DND-41 (cell line): ENCODE results near the gene TMEM214.

Experiments used
- ATAC-seq: fragments of 200-7000 bp; cut with Tn5 transposase; 3 replicates; pipeline ENCODE4 v1.9.1; 2021; ENCODE audit warnings: low read depth; ENCODE audit not compliant: insufficient read depth
- DNase-seq: peaks from one replicate; pipeline ENCODE4 v3.0.0-alpha.2; 2020
- H2AFZ ChIP-seq: 2 replicates; pipeline ENCODE4 v1.6.0; 2012; ENCODE audit warnings: low read depth, low read length
- H3K27ac ChIP-seq: 2 replicates; pipeline ENCODE4 v1.5.1; 2012; ENCODE audit warnings: low read length, inconsistent platforms
- H3K27me3 ChIP-seq: fragments of 200-600 bp; sonication (generic); 2 replicates; pipeline ENCODE4 v1.6.0; 2012; ENCODE audit warnings: low read length, mild to moderate bottlenecking, inconsistent platforms; ENCODE audit not compliant: insufficient read depth, poor library complexity
- H3K36me3 ChIP-seq: 2 replicates; pipeline ENCODE4 v1.5.1; 2012; ENCODE audit warnings: low read length, inconsistent platforms; ENCODE audit not compliant: insufficient read depth
- H3K4me1 ChIP-seq: 2 replicates; pipeline ENCODE4 v1.5.1; 2012; ENCODE audit warnings: mild to moderate bottlenecking, low read length; ENCODE audit not compliant: insufficient read depth
- H3K4me2 ChIP-seq: 2 replicates; pipeline ENCODE4 v1.6.0; 2012; ENCODE audit warnings: mild to moderate bottlenecking, moderate library complexity, low read length, inconsistent platforms; ENCODE audit not compliant: insufficient read depth
- H3K4me3 ChIP-seq, 2 experiments: fragments of 200-600 bp in 1 of 2; shearing (Covaris generic) in 1 of 2; 2 replicates each; pipeline ENCODE4 v1.5.1; 2012 to 2016; ENCODE audit warnings: inconsistent platforms in 2 of 2, low read length in 2 of 2, mild to moderate bottlenecking in 2 of 2, low read depth in 1 of 2, moderate library complexity in 1 of 2
- H3K79me2 ChIP-seq: 2 replicates; pipeline ENCODE4 v1.6.0; 2012; ENCODE audit warnings: low read length, inconsistent platforms; ENCODE audit not compliant: insufficient read depth
- H3K9ac ChIP-seq: 2 replicates; pipeline ENCODE4 v1.6.0; 2012; ENCODE audit warnings: low read depth, mild to moderate bottlenecking, inconsistent platforms, low read length, moderate library complexity
- H3K9me3 ChIP-seq: 2 replicates; pipeline ENCODE4 v1.5.1; 2012; ENCODE audit warnings: low read length, moderate library complexity, mild to moderate bottlenecking, inconsistent platforms; ENCODE audit not compliant: insufficient read depth, severe bottlenecking
- H4K20me1 ChIP-seq: 2 replicates; pipeline ENCODE4 v1.6.0; 2012; ENCODE audit warnings: low read length; ENCODE audit not compliant: insufficient read depth
- EZH2 ChIP-seq: IDR thresholded peaks from 3 replicates; pipeline ENCODE4 v1.6.1; 2012; ENCODE audit warnings: borderline replicate concordance, low read depth, mild to moderate bottlenecking, moderate library complexity, low read length, inconsistent platforms; ENCODE audit not compliant: severe bottlenecking
- TF ChIP-seq, protein P1 (sequence below): IDR thresholded peaks from 2 replicates; pipeline ENCODE4 v1.5.1; 2012; ENCODE audit warnings: borderline replicate concordance, low read length, moderate library complexity, mild to moderate bottlenecking; ENCODE audit not compliant: poor library complexity, severe bottlenecking; ENCODE audit errors: extremely low read depth

Gene TMEM214

DNA sequence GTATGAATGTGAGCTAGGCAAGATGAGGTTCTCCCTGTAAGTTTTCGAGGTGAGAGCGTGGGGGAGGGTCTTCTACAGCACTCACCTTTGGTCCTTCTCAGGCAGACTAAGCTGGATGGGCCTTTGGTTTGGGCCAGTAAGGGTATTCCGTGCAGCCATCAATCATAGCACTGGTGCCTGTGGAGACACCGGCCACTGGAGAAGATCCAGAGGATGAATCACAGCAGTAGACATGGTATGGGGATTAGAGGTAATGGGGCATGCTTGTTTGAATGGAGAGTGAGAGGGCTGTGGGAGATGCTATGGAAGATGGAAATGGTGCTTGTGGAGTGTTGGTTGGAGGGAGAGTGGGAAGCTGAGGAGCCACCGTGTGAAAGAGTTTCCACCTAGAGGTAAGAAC, 46.2 kb upstream of the TMEM214 start:
- Histone ChIP-seq H2AFZ (no peak overlapping the region), H3K27me3 (peaks cover 21% of the 10 kb centered on the region), H3K27ac (no peak overlapping the region), H3K36me3 (no peaks in the 10 kb centered on the region), H3K4me1 (no peaks in the 10 kb centered on the region), H3K9me3 (no peaks in the 10 kb centered on the region), H3K9ac (no peak overlapping the region), H3K79me2 (no peaks in the 10 kb centered on the region), H3K4me3 (no peak overlapping the region), H3K4me2 (no peak overlapping the region), H4K20me1 (no peaks in the 10 kb centered on the region)
- no peak for ATAC-seq
- no peak for TF ChIP-seq EZH2
- TF ChIP-seq, protein P1, sequence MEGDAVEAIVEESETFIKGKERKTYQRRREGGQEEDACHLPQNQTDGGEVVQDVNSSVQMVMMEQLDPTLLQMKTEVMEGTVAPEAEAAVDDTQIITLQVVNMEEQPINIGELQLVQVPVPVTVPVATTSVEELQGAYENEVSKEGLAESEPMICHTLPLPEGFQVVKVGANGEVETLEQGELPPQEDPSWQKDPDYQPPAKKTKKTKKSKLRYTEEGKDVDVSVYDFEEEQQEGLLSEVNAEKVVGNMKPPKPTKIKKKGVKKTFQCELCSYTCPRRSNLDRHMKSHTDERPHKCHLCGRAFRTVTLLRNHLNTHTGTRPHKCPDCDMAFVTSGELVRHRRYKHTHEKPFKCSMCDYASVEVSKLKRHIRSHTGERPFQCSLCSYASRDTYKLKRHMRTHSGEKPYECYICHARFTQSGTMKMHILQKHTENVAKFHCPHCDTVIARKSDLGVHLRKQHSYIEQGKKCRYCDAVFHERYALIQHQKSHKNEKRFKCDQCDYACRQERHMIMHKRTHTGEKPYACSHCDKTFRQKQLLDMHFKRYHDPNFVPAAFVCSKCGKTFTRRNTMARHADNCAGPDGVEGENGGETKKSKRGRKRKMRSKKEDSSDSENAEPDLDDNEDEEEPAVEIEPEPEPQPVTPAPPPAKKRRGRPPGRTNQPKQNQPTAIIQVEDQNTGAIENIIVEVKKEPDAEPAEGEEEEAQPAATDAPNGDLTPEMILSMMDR: no peak
- no peak for DNase-seq

DNA sequence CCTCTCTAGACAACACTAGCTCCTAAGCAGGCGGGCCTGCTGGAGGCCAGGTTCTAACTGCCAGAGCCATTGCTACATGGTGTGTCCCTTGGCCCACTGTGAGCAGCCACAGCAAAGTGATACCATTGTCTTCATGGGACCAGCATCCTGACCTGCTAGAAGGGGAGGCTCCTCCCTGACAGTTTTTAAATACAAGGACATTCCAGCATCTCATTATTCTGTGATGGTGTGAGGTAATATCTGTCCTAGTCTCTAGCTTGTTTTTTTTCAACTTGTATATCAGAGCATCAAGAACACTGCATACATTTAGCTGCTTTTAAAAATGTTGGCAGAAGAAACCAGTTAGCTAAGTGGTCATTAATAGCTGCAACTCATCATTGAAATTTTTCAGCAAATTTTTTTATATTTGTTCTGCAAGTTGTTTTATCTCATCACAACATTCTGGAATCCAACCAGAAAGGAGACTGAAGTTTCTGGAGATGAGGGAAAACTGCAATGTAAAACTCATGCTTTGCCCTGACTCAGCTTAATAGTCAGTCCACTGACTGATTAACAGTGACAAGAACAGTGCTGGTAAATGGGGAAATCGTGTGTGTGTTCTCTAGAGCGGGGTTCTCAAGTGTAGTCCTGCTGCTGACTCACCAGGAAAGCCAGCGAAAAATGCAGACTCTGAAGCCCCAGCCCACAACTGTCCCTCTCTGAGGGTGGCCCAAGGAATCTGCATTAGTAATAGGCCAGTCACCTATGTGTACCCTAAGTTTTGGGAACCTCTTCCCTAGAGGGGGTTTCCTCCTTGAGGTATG, 44.5 kb upstream of the TMEM214 start:
- no peak for TF ChIP-seq EZH2
- Histone ChIP-seq H3K27me3 (peaks cover 21% of the 10 kb centered on the region), H3K27ac (no peak overlapping the region), H2AFZ (no peak overlapping the region), H3K4me2 (no peak overlapping the region), H3K4me3 (no peak overlapping the region), H3K79me2 (no peaks in the 10 kb centered on the region), H3K9ac (no peak overlapping the region), H3K36me3 (no peaks in the 10 kb centered on the region), H4K20me1 (no peaks in the 10 kb centered on the region), H3K9me3 (no peaks in the 10 kb centered on the region), H3K4me1 (no peaks in the 10 kb centered on the region)
- ATAC-seq: no peak
- DNase-seq: no peak

DNA sequence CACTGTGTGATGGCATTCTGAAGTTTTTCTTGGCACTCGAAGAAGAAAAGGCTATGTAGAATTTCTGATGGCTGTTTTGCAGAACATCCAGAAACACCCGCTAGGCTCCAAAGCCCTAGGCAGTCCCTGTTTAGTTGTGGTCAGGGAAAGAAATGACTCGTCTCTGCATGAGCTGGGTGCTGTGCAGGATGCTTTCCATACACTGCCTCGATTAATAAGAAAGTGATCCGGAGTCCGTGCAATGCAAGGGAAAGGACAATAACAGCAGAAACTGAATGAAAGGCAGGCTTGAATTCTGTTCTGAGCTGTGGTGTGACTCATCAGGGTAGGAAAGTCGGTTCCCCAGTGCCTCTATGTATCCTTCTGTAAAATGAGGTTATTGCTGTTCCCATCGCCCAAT, 43.6 kb upstream of the TMEM214 start:
- H3K27me3 ChIP-seq: peaks cover 21% of the 10 kb centered on the region
- H3K79me2 ChIP-seq: no peaks in the 10 kb centered on the region
- H3K4me1 ChIP-seq: no peaks in the 10 kb centered on the region
- TF ChIP-seq, protein P1: no peak
- no peak for TF ChIP-seq EZH2
- no peak overlapping the region for H2AFZ ChIP-seq
- no peak overlapping the region for H3K4me2 ChIP-seq
- H3K27ac ChIP-seq: no peak overlapping the region
- H3K4me3 ChIP-seq: no peak overlapping the region
- no peak overlapping the region for H3K9ac ChIP-seq
- ATAC-seq (no peak), DNase-seq (no peak)
- no peaks in the 10 kb centered on the region for H3K9me3 ChIP-seq
- H3K36me3 ChIP-seq: no peaks in the 10 kb centered on the region
- no peaks in the 10 kb centered on the region for H4K20me1 ChIP-seq

DNA sequence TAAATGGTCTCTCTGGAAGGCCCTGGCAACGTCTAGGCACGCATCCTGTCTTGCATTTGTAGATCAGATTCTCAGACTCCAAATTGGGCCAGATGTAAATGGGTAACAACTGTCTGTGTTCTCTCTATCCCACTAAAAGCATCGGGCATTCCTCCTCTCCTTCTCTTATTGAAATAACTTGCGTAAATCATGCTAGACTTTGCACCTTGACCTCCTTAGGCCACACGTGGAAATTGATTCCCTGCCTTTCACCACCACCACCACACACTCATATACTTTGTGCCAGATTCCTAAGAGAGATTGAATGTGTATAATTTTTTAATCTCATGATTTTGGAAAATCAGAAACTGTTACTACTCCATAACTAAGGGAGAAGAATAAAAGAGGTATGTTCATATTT, 41.0 kb upstream of the TMEM214 start:
- peaks cover 17% of the 10 kb centered on the region for H3K27me3 ChIP-seq
- no peak overlapping the region for H2AFZ ChIP-seq
- TF ChIP-seq EZH2: no peak
- TF ChIP-seq, protein P1: no peak
- no peaks in the 10 kb centered on the region for H3K9me3 ChIP-seq
- H3K4me2 ChIP-seq: no peak overlapping the region
- H4K20me1 ChIP-seq: no peaks in the 10 kb centered on the region
- H3K9ac ChIP-seq: no peak overlapping the region
- no peak for ATAC-seq
- H3K36me3 ChIP-seq: no peaks in the 10 kb centered on the region
- H3K4me1 ChIP-seq: no peaks in the 10 kb centered on the region
- DNase-seq: no peak
- no peak overlapping the region for H3K4me3 ChIP-seq
- H3K27ac ChIP-seq: no peak overlapping the region
- no peaks in the 10 kb centered on the region for H3K79me2 ChIP-seq
